BLaER1 treated with 17β-estradiol and CSF1 and Interleukin-3, amounts not matched to agents 10 nM and 100 nM (cell line): ENCODE measurements around the gene CEP55.

ENCODE experiments used
- H3K27ac ChIP-seq, 11 experiments: shearing (Covaris generic); formaldehyde crosslinking; 2 replicates each; pipeline ENCODE4 v1.8.1; 2022
- H3K27me3 ChIP-seq, 11 experiments: shearing (Covaris generic); formaldehyde crosslinking; 2 replicates each; pipeline ENCODE4 v1.8.1; 2022
- H3K36me3 ChIP-seq, 11 experiments: shearing (Covaris generic); formaldehyde crosslinking; 2 replicates each; pipeline ENCODE4 v1.8.1; 2022
- H3K4me1 ChIP-seq, 10 experiments: shearing (Covaris generic); formaldehyde crosslinking; 2 replicates each; pipeline ENCODE4 v1.8.1; 2022
- H3K4me2 ChIP-seq, 11 experiments: shearing (Covaris generic); formaldehyde crosslinking; 2 replicates each; pipeline ENCODE4 v1.8.1; 2022
- H3K4me3 ChIP-seq, 10 experiments: shearing (Covaris generic); formaldehyde crosslinking; 2 replicates each; pipeline ENCODE4 v1.8.1; 2022
- H3K9ac ChIP-seq, 11 experiments: shearing (Covaris generic); formaldehyde crosslinking; 2 replicates each; pipeline ENCODE4 v1.8.1; 2022
- H3K9me3 ChIP-seq, 11 experiments: shearing (Covaris generic); formaldehyde crosslinking; replicated peaks in 1 of 11; 2 replicates each; pipeline ENCODE4 v1.8.1; 2022
- H4K20me1 ChIP-seq, 11 experiments: shearing (Covaris generic); formaldehyde crosslinking; 2 replicates each; pipeline ENCODE4 v1.8.1; 2022
- Cebpa-rat ChIP-seq, 11 experiments: shearing (Covaris generic); IDR thresholded peaks; 2 replicates each; pipeline ENCODE4 v1.8.1; 2022

Gene CEP55

DNA sequence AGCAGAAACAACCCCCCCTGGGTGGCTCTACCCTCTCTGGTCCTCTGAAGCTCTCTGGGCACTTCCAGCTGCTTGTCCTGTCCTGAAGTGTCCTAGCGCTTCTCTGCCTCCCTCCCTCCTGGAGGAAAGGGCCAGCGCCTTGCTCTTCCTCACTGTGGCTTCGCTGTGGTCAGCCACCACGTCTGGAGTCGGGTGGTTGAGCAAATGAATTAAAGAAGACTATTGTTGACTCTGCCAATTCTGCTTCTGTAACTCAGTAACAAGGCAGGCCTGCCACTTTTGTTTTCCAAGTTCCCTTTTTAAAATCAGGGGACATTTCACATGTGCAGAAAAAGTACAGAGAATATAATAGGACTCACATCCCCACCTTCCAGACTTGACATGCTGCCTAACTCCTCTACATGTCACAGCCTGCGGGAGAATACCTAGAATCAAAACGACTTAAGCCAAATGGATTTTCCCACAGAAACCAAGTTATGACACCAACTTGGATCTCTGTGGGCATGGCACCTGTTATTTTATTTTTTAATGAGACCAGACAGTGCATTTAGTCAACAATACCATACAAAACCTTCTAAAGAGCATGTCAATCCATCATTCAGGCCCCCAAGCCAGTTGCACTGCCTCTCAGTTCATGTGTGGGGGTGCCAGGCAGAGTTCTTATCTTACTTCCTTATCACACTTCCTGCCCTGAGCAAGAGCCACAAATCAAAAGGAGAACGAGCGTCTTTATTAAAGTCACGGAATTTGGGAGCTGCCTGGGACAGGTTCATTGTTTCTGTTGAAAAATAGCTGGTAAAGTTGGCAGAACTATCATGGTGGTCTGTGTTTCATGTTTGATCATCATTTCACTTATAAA lies 76.9 kb downstream of the CEP55 start:
- Histone ChIP-seq H3K4me3 (no peak overlapping the region; a peak in 2 of 20 replicates), H3K9me3 (no peaks in the 10 kb centered on the region; a peak in 1 of 22 replicates), H4K20me1 (no peaks in the 10 kb centered on the region), H3K4me1 (peaks cover 13 to 41% (median 21%) of the 10 kb centered on the region in 10 experiments), H3K27me3 (no peaks in the 10 kb centered on the region), H3K9ac (peak overlapping the region in 3 of 11 experiments; percentile 1 to 38 (median 16); a peak in 4 of 22 replicates), H3K27ac (peak overlapping the region in 6 of 11 experiments; percentile 6 to 61 (median 46); a peak in 10 of 22 replicates), H3K36me3 (no peaks in the 10 kb centered on the region), H3K4me2 (peak overlapping the region; percentile 45 to 87 (median 64))
- no peak for TF ChIP-seq Cebpa-rat (IDR thresholded peaks at IDR 0.05)

GRCh38 chr10:93573924-93574323 lies 77.5 kb downstream of the CEP55 start:
- no peaks in the 10 kb centered on the region for H4K20me1 ChIP-seq
- peaks cover 0 to under 1% (median 0%) of the 10 kb centered on the region in 11 experiments; a peak in 2 of 22 replicates for H3K9me3 ChIP-seq
- H3K4me1 ChIP-seq: peaks cover 13 to 41% (median 21%) of the 10 kb centered on the region in 10 experiments
- no peak overlapping the region for H3K4me3 ChIP-seq
- H3K9ac ChIP-seq: peak overlapping the region in 1 of 11 experiments; percentile 1; a peak in 1 of 22 replicates
- H3K4me2 ChIP-seq: peak overlapping the region; percentile 45 to 87 (median 64); a peak in 18 of 22 replicates
- H3K27me3 ChIP-seq: no peaks in the 10 kb centered on the region
- no peak for TF ChIP-seq Cebpa-rat (IDR thresholded peaks at IDR 0.05)
- H3K36me3 ChIP-seq: no peaks in the 10 kb centered on the region
- peak overlapping the region in 2 of 11 experiments; percentile 8 to 61; a peak in 3 of 22 replicates for H3K27ac ChIP-seq

GRCh38 chr10:93576888-93577287 lies 80.5 kb downstream of the CEP55 start:
- Histone ChIP-seq H4K20me1 (no peaks in the 10 kb centered on the region), H3K27ac (no peak overlapping the region), H3K9me3 (peaks cover 0 to 17% (median 12%) of the 10 kb centered on the region in 11 experiments; a peak in 15 of 22 replicates), H3K36me3 (no peaks in the 10 kb centered on the region), H3K4me2 (no peak overlapping the region), H3K4me3 (no peak overlapping the region), H3K4me1 (peaks cover 13 to 31% (median 20%) of the 10 kb centered on the region in 10 experiments), H3K27me3 (no peaks in the 10 kb centered on the region), H3K9ac (no peak overlapping the region)
- TF ChIP-seq Cebpa-rat (IDR thresholded peaks at IDR 0.05): no peak

GRCh38 chr10:93577565-93577964 lies 81.2 kb downstream of the CEP55 start:
- H3K27ac ChIP-seq: no peak overlapping the region
- H3K27me3 ChIP-seq: no peaks in the 10 kb centered on the region
- H3K4me1 ChIP-seq: peaks cover 12 to 24% (median 15%) of the 10 kb centered on the region in 10 experiments
- no peaks in the 10 kb centered on the region for H3K36me3 ChIP-seq
- H3K9ac ChIP-seq: no peak overlapping the region
- no peak for TF ChIP-seq Cebpa-rat (IDR thresholded peaks at IDR 0.05)
- H4K20me1 ChIP-seq: no peaks in the 10 kb centered on the region
- H3K4me3 ChIP-seq: no peak overlapping the region
- H3K9me3 ChIP-seq: peaks cover 0 to 17% (median 12%) of the 10 kb centered on the region in 11 experiments; a peak in 15 of 22 replicates
- H3K4me2 ChIP-seq: no peak overlapping the region
